ENCODE measurements around the gene EFCC1. TPM values are rescaled to one million over a fixed set of nuclear protein-coding genes. Genes with fewer than 3 reads are reported as not detected.

EFCC1 gene
- total RNA-seq, 1 donor, result not detected

- H4K20me1 ChIP-seq (ENCODE audit: insufficient read depth, low read length), result no peaks in the 10 kb centered on the region
Observed at GRCh38 chr3:129038121-129038855, 37.2 kb downstream of the EFCC1 start.

GRCh38 chr3:129039271-129040038, 38.4 kb downstream of the EFCC1 start:
- Histone ChIP-seq H3K36me3 (ENCODE audit: insufficient read depth, low read length) (no peaks in the 10 kb centered on the region), H3K4me2 (ENCODE audit: insufficient read depth, low read length) (no peak overlapping the region), H3K27me3 (ENCODE audit: insufficient read depth, low read length) (peaks cover 33% of the 10 kb centered on the region), H3K27ac (ENCODE audit: low read depth, low read length) (no peak overlapping the region), H2AFZ (ENCODE audit: low read length) (no peak overlapping the region), H4K20me1 (ENCODE audit: insufficient read depth, low read length) (no peaks in the 10 kb centered on the region), H3K9me3 (ENCODE audit: low read depth, low read length) (no peaks in the 10 kb centered on the region), H3K4me1 (ENCODE audit: insufficient read depth, low read length) (no peaks in the 10 kb centered on the region), H3K79me2 (ENCODE audit: insufficient read depth, low read length) (no peaks in the 10 kb centered on the region), H3K4me3 (ENCODE audit: insufficient read depth, low read length) (no peak overlapping the region)
- TF ChIP-seq, protein P1, sequence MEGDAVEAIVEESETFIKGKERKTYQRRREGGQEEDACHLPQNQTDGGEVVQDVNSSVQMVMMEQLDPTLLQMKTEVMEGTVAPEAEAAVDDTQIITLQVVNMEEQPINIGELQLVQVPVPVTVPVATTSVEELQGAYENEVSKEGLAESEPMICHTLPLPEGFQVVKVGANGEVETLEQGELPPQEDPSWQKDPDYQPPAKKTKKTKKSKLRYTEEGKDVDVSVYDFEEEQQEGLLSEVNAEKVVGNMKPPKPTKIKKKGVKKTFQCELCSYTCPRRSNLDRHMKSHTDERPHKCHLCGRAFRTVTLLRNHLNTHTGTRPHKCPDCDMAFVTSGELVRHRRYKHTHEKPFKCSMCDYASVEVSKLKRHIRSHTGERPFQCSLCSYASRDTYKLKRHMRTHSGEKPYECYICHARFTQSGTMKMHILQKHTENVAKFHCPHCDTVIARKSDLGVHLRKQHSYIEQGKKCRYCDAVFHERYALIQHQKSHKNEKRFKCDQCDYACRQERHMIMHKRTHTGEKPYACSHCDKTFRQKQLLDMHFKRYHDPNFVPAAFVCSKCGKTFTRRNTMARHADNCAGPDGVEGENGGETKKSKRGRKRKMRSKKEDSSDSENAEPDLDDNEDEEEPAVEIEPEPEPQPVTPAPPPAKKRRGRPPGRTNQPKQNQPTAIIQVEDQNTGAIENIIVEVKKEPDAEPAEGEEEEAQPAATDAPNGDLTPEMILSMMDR (IDR thresholded peaks at IDR 0.05; ENCODE audit: extremely low read depth, low read depth, low read length), result no peak
- DNase-seq (ENCODE audit: insufficient read length, low spot score, missing footprints), result peak; percentile 65

More at GRCh38 chr3:129038121-129038855, 37.2 kb downstream of the EFCC1 start:
- TF ChIP-seq, protein P1 (IDR thresholded peaks at IDR 0.05; ENCODE audit: extremely low read depth, low read depth, low read length), result no peak
- no peak overlapping the region for H3K4me2 ChIP-seq (ENCODE audit: insufficient read depth, low read length)
- peak; percentile 65 for DNase-seq (ENCODE audit: insufficient read length, low spot score, missing footprints)
- no peaks in the 10 kb centered on the region for H3K4me1 ChIP-seq (ENCODE audit: insufficient read depth, low read length)
- peaks cover 25% of the 10 kb centered on the region for H3K27me3 ChIP-seq (ENCODE audit: insufficient read depth, low read length)
- H3K36me3 ChIP-seq (ENCODE audit: insufficient read depth, low read length), result no peaks in the 10 kb centered on the region
- no peaks in the 10 kb centered on the region for H3K9me3 ChIP-seq (ENCODE audit: low read depth, low read length)
- no peak overlapping the region for H2AFZ ChIP-seq (ENCODE audit: low read length)
- no peak overlapping the region for H3K27ac ChIP-seq (ENCODE audit: low read depth, low read length)
- H3K4me3 ChIP-seq (ENCODE audit: insufficient read depth, low read length), result no peak overlapping the region
- H3K79me2 ChIP-seq (ENCODE audit: insufficient read depth, low read length), result no peaks in the 10 kb centered on the region

DNA sequence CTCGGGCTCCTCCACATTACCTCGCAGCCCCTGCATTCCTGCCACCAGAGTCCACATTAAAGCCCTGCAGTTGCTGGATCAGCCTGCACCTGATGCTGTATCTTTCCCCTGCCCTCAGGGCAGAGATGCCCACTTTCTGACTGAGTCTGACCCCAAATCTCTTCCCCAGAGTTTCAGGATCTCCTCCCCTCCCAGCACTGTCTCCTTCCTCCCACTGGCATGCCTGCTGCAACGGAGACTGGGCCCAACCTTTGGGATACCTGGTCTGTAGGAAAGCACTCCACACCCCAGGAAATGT, 38.9 kb downstream of the EFCC1 start:
- TF ChIP-seq, protein P1 (IDR thresholded peaks at IDR 0.05; ENCODE audit: extremely low read depth, low read depth, low read length), result no peak
- H3K4me1 ChIP-seq (ENCODE audit: insufficient read depth, low read length), result no peaks in the 10 kb centered on the region
- no peaks in the 10 kb centered on the region for H4K20me1 ChIP-seq (ENCODE audit: insufficient read depth, low read length)
- H3K4me3 ChIP-seq (ENCODE audit: insufficient read depth, low read length), result no peak overlapping the region
- no peak overlapping the region for H2AFZ ChIP-seq (ENCODE audit: low read length)
- H3K36me3 ChIP-seq (ENCODE audit: insufficient read depth, low read length), result no peaks in the 10 kb centered on the region
- H3K79me2 ChIP-seq (ENCODE audit: insufficient read depth, low read length), result no peaks in the 10 kb centered on the region
- no peak overlapping the region for H3K27ac ChIP-seq (ENCODE audit: low read depth, low read length)
- H3K27me3 ChIP-seq (ENCODE audit: insufficient read depth, low read length), result peaks cover 33% of the 10 kb centered on the region
- no peak overlapping the region for H3K4me2 ChIP-seq (ENCODE audit: insufficient read depth, low read length)
- peak; percentile 66 for DNase-seq (ENCODE audit: insufficient read length, low spot score, missing footprints)
- no peaks in the 10 kb centered on the region for H3K9me3 ChIP-seq (ENCODE audit: low read depth, low read length)

DNA sequence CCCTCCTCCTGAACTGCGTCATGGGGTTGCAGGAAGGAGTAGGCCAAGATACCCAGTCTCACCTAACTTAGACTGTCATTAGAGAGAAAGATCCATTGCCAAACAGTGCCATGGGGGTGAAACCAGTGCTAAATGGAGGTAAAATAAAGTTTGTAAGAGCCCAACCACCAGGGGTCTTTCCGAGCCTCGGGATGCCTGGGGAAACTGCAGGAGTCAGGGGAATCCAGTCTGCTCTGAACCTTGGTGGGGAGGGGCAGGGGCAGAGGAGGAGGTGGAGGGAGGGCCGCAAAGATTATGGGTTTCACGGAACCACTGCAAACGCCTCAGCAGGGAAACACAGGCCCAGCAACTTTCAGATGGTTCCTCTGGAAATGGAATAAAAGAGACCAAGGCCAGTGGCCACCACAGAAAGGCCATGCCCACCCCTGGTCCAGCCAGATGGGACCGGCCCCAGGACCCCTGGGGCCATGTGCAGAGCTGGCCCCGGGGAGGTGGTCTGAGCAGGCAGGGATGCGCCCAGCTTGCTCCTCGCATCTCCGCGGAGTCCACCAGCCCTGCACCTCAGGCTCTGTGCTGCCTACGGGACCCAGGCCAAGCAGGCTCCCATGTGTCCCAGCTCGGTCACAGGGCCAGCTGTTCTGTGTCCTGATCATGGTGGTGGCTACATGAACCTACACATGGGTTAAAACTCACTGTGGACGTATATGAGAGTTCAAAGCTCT, 39.6 kb downstream of the EFCC1 start:
- TF ChIP-seq, protein P1 (IDR thresholded peaks at IDR 0.05; ENCODE audit: extremely low read depth, low read depth, low read length), result no peak
- no peak overlapping the region for H3K4me2 ChIP-seq (ENCODE audit: insufficient read depth, low read length)
- no peaks in the 10 kb centered on the region for H3K4me1 ChIP-seq (ENCODE audit: insufficient read depth, low read length)
- no peak overlapping the region for H3K27ac ChIP-seq (ENCODE audit: low read depth, low read length)
- H3K4me3 ChIP-seq (ENCODE audit: insufficient read depth, low read length), result no peak overlapping the region
- H4K20me1 ChIP-seq (ENCODE audit: insufficient read depth, low read length), result no peaks in the 10 kb centered on the region
- peak; percentile 43 for DNase-seq (ENCODE audit: insufficient read length, low spot score, missing footprints)
- peaks cover 38% of the 10 kb centered on the region for H3K27me3 ChIP-seq (ENCODE audit: insufficient read depth, low read length)
- H3K36me3 ChIP-seq (ENCODE audit: insufficient read depth, low read length), result no peaks in the 10 kb centered on the region
- no peak overlapping the region for H2AFZ ChIP-seq (ENCODE audit: low read length)
- no peaks in the 10 kb centered on the region for H3K9me3 ChIP-seq (ENCODE audit: low read depth, low read length)
- H3K79me2 ChIP-seq (ENCODE audit: insufficient read depth, low read length), result no peaks in the 10 kb centered on the region
